T-helper 2 cell treated with Interferon-gamma antibody and Interleukin-4, amounts not matched to agents 5 μg/mL and 100 μg/mL, for 36 hours (primary cell): ENCODE data around the gene INHBB.

Experiments
- DNase-seq: peaks from one replicate; pipeline ENCODE4 v3.0.0; 2021; ENCODE audit warnings: low spot score
- H3K27ac Mint-ChIP-seq: one replicate; pipeline ENCODE4 v1.8.0; 2021; ENCODE audit warnings: mild to moderate bottlenecking, mixed read lengths
- H3K27me3 Mint-ChIP-seq: one replicate; pipeline ENCODE4 v1.8.0; 2021; ENCODE audit warnings: low read depth, mixed read lengths
- H3K36me3 Mint-ChIP-seq: one replicate; pipeline ENCODE4 v1.8.0; 2021; ENCODE audit warnings: low read depth, mixed read lengths
- H3K4me1 Mint-ChIP-seq: one replicate; pipeline ENCODE4 v1.8.0; 2021; ENCODE audit warnings: low read depth, mixed read lengths
- H3K4me3 Mint-ChIP-seq: one replicate; pipeline ENCODE4 v1.8.0; 2022; ENCODE audit warnings: mild to moderate bottlenecking, moderate library complexity, mixed read lengths
- H3K9me3 Mint-ChIP-seq: one replicate; pipeline ENCODE4 v1.8.0; 2021; ENCODE audit warnings: mixed read lengths

INHBB gene

DNA sequence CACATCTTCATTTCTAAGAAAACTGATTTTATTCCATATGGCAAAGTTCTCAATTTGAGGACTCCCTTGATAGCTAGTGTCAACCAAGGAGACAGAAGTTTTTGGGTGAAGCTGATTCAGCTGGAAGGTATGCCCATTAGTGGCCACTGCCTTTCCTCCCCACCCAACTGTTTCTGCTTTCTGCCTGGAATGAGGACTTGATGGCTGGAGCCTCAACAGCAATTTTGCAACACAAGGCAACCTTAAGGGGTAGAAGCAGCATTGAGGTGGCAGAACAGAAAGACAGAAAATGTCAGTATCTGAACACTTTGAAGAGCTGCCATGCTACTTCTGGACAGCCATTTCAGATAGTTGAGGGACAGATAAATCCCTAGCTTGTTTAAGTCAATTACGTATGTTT, 47.0 kb downstream of the INHBB start:
- no peaks in the 10 kb centered on the region for H3K9me3 Mint-ChIP-seq
- H3K27me3 Mint-ChIP-seq = no peaks in the 10 kb centered on the region
- H3K36me3 Mint-ChIP-seq = no peaks in the 10 kb centered on the region
- no peak for DNase-seq
- H3K27ac Mint-ChIP-seq = no peak overlapping the region
- H3K4me1 Mint-ChIP-seq = no peaks in the 10 kb centered on the region
- no peak overlapping the region for H3K4me3 Mint-ChIP-seq

DNA sequence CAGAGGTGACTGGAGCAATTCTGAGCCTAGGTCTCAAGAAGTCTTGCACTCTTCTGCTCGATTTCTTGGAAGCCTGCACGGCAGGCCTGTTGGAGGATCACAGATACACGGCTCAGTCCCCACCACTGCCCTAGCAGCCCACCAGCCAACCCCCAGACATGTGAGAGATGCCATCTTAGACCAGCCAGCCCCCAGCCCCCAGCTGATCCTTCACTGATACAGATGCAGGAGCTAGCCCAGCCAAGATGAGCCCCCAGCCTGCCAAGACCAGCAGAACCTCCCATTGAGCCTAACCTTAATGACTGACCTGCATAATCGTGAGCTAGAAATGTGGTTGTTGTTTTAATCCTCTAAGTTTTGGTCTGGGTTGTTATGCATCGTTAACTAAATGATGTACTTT, 47.5 kb downstream of the INHBB start:
- no peaks in the 10 kb centered on the region for H3K36me3 Mint-ChIP-seq
- H3K4me1 Mint-ChIP-seq = no peaks in the 10 kb centered on the region

DNA sequence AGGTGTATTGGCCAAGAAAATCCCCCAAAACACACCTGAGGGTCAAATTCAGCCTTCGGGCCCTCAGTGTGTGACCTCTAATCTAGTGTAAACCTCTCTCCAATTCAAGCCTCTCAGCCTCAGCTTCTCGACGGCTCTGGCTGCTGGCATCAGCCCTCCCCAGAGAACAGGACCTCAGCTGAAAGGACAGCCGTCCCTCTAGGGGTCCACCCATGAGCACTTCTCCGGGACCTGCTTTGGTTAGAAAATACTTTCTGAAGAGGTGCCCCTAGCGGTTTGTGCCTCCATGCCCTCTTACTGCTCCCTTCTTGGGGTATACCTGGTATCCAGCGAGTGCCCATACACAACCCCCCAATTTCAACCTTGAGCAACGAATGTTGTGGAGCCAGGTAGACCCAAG, 48.8 kb downstream of the INHBB start:
- Mint-ChIP-seq H3K9me3 (no peaks in the 10 kb centered on the region), H3K27ac (no peak overlapping the region), H3K27me3 (no peaks in the 10 kb centered on the region), H3K4me1 (no peaks in the 10 kb centered on the region), H3K4me3 (no peak overlapping the region), H3K36me3 (no peaks in the 10 kb centered on the region)
- no peak for DNase-seq

More for the DNA sequence above, 47.5 kb downstream of the INHBB start:
- no peaks in the 10 kb centered on the region for H3K9me3 Mint-ChIP-seq
- no peak for DNase-seq
- H3K4me3 Mint-ChIP-seq = no peak overlapping the region
- H3K27ac Mint-ChIP-seq = no peak overlapping the region
- no peaks in the 10 kb centered on the region for H3K27me3 Mint-ChIP-seq

DNA sequence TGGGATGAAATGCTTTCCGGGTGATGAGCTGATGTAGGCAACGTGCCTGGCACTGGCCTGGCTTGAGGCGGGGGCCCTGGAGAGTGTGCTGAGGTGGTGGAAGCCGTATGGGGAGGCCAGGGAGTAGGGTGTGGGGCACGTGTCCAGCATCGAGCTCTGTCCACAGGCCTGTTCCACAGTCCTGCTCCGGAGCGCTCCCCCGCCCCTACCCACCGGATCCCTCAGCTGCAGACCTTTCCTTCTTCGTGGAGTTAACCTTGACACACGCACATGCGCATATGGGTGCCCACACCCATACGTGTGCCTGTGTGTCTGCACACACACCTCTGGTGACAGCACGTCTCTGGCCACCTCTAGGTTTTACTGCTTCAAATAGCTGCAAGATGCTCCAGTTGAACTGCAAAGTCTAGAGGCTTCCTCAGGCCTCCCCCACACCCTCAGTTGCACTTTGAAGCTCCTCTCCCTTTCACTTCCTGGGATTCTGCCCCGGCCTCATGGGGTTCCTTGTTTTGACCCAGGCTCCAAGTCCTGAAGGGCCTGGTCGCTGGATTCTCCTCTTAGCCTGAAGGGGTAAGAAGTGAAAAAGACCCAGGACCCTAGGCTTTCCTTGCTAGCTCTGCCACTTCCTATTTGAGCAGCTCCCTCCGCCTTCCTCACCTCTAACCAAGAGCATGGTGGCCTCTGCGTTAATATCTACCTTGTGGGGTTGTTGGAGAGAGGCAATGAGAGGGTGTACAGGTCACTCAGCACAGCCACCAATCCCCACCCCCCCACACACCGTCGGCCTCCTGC, 49.5 kb downstream of the INHBB start:
- H3K36me3 Mint-ChIP-seq = no peaks in the 10 kb centered on the region
- H3K27me3 Mint-ChIP-seq = no peaks in the 10 kb centered on the region
- H3K9me3 Mint-ChIP-seq = no peaks in the 10 kb centered on the region
- no peak overlapping the region for H3K27ac Mint-ChIP-seq
- DNase-seq = no peak
- H3K4me1 Mint-ChIP-seq = no peaks in the 10 kb centered on the region
- H3K4me3 Mint-ChIP-seq = no peak overlapping the region

DNA sequence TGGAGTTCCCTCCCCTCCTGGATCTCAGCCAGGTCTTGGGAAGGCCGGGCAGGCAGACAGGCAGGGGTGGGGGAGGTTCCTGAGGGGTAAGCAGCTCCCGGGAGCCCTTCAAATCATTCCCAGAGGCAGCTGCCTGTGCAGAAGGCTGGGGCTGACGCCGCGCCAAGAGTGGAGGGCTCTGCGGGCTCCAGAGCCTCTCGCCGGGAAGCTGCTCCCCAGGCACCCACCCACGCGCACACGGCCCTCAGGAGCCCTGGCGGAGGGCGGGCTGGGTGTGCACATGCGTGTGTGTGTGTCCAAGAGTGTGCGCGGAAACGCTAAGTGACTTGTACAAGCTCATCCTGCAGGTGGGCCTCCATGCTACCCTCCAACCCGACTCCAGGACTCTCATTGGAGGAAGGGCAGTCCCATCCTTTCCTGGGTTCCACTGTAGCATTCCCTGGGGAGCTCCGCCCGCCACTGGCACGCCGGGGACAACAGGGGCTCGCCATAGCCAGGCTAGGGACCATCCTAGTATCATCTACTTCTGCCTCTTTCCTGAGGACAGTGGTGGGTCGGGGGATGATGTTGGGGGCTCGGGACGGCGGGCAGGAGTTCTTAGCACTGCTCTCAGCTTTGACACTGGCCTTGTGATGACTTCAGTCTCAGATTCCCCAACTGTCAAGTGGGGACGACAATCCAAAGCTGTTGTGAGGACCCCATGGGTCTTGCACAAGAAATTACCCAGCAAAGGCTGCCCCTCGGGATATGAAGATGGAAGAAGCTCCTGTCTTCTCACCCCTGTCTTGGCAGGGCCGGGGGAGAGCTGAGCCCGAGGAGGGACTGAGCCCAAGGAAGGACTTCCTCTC, 50.3 kb downstream of the INHBB start:
- no peak overlapping the region for H3K27ac Mint-ChIP-seq
- peaks cover 2% of the 10 kb centered on the region for H3K27me3 Mint-ChIP-seq
- no peak overlapping the region for H3K4me3 Mint-ChIP-seq
- DNase-seq = no peak
- H3K36me3 Mint-ChIP-seq = no peaks in the 10 kb centered on the region
- H3K4me1 Mint-ChIP-seq = no peaks in the 10 kb centered on the region
- no peaks in the 10 kb centered on the region for H3K9me3 Mint-ChIP-seq

DNA sequence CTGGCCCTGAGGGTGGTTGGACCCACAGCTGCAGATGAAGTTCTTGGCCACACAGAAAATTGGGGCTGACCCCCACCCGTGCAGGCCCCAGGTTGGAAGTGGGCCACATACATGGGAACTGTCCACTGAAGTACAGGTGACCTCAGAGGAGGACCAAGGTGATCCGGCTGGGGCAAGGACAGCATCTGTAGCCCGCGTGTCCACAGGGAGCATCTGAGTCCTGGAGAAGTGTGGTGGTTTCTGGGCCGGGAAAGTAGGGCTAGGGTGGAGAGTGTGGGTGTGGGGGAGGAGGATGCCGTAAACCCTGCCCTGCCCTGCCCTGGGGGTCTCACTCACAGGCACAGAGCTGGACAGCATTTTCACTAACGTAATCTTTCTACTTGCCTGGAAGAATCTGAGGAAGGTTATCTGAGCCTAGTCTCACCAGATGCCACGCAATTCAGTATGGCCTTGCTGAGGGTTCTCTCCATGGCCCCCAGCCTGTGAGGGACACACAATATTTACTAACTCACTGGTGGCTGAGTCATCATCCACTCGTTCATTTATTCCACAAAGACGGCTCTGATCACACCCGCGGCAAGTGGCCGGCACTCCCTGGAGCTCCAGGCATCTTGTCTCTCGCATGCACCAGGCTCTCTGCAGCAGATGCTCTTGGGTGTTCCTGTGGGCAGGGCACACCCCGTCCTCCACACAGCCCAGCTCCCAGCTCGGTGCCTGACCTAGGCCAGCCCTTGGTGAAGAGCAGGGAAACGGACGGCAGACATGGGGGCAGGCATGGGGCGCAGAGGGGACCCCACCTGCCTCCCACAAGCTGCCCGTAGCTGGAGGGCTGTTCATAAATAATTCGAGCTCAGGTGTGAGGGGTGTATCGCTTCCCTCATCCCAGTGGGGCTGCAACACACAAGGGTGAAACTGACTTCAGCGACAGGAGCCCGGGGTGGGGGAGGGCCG, 51.2 kb downstream of the INHBB start:
- H3K4me3 Mint-ChIP-seq = no peak overlapping the region
- H3K27ac Mint-ChIP-seq = no peak overlapping the region
- H3K4me1 Mint-ChIP-seq = no peaks in the 10 kb centered on the region
- peaks cover 2% of the 10 kb centered on the region for H3K27me3 Mint-ChIP-seq
- H3K36me3 Mint-ChIP-seq = no peaks in the 10 kb centered on the region
- DNase-seq = no peak
- H3K9me3 Mint-ChIP-seq = no peaks in the 10 kb centered on the region

DNA sequence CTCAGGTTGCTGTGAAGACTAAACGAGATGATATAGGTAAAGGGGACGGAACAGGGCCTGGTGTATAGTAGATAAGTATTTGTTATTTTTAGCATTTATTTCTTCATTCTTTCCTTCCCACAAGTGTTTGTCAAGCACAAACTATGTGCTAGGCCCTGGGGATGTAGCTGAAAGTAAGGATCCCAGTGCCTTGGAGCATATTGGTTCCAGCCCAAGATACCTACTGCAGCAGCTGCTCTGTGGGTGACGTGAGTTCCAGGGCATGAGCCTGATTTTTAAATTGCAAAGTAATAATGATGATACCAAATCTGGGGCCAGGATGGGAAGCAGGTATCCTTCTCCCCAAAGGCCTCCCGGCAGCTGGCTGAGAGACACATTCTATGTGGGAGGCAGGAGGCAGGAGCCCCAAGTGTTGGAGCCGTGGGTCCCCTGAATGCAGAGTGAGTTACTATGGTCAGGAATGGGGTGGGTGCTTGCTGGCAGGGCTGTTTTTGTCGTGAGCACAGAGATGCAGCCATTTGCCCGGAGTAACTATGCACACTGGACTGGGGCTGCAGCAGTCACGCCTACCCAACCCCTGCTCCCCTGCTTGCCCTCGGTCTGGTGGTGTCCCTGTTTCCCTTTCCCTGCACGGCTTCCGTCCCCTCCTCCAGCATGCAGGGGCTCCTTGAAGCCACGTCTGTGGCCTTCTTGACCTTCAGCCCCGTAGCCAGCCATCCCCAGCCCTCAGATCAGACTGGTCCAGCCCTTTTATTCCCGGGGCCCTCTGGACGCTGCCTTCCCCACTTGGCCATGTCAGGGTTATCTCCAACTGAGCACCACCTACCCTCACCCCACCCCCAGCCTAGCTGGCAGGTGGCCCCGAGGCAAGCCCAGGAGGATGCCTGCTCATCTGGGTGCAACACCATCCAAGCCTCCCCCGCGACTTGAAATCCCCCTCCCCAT, 52.4 kb downstream of the INHBB start:
- Mint-ChIP-seq H3K27me3 (peaks cover 2% of the 10 kb centered on the region), H3K27ac (no peak overlapping the region), H3K4me3 (no peak overlapping the region), H3K36me3 (no peaks in the 10 kb centered on the region), H3K4me1 (no peaks in the 10 kb centered on the region), H3K9me3 (no peaks in the 10 kb centered on the region)
- no peak for DNase-seq

DNA sequence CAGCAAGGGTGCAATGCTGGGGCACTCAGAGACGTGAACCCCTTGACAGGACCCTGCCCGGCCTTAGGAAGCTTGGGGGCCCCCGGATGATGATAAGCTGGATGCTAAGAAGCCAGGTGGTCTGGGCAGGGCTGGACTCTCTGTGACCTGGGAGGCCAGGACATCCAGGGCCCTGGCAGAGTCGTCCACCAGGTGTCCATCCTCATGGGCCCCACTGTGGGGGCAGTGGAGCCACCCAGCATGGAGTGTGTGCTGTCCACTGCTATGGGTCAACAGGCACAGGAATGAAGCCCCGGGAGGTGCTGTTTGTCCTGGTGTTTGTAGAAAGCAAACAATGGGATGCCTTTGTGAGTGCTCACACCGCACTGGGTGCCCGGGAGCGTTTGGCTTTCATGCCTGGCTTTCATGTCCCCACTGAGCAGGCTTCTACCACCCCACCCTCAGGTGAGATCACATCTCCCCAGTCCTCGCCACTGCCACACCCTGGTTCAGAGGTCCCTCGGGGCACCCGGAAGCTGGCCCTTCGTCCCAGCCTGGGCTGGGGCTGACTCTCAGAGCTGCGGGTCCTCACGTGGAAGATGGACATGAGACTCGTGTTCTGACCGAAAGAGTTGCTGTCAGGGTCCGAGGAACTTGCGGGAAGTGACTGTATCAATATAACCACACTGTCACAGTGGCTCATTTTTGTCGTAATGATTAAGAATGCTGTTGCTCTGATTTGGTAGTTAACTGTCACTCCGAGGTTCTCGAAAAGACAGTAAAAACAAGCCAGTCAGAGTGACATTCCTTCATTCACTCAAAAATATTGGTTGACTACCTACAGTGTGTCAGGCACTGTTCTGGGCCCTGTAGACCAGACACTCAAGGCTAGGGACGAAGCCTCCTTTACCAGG, 53.3 kb downstream of the INHBB start:
- Mint-ChIP-seq H3K9me3 (no peaks in the 10 kb centered on the region), H3K4me1 (no peaks in the 10 kb centered on the region), H3K36me3 (no peaks in the 10 kb centered on the region), H3K27me3 (peaks cover 2% of the 10 kb centered on the region), H3K27ac (no peak overlapping the region), H3K4me3 (no peak overlapping the region)
- no peak for DNase-seq

DNA sequence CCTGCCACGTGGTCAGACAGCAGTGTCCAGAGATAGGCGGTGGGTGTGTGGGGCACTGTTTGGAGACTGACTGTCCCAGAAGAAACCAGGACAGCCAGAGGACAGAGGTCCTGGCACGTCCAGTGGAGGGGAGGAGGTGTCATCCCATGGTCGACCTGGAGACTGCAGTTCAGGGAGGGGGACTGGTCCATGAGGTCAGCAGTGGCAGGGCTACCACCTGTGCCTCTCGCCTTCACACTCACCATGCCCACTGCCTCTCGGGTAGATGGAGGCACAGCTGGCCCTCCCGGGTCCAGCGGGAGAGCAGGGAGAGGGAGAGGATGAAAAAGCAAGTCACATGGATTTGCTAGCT, 53.9 kb downstream of the INHBB start:
- no peaks in the 10 kb centered on the region for H3K36me3 Mint-ChIP-seq
- H3K4me3 Mint-ChIP-seq = no peak overlapping the region
- no peak overlapping the region for H3K27ac Mint-ChIP-seq
- no peaks in the 10 kb centered on the region for H3K4me1 Mint-ChIP-seq
- H3K27me3 Mint-ChIP-seq = peaks cover 2% of the 10 kb centered on the region
- DNase-seq = no peak
- no peaks in the 10 kb centered on the region for H3K9me3 Mint-ChIP-seq

DNA sequence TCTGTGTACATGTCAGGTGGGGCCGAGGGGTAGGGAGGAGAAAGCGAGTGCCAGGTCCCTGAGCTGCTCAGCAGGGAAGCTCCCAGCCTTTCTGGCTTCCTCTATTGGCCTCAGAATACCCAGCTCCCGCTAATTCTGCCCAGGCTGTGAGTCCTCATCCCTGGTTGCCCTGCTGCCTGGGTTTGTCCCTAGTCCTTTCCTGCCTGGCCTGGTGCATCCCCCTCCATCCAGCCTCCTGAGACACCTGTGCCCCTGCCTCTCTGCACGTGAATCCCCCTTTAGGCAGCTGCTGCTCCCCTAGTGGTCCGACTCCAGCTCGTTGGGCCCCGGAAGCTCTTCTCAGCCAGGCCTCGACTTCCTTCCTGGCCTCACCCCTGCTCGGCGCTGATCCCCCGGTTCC, 54.6 kb downstream of the INHBB start:
- H3K9me3 Mint-ChIP-seq = no peaks in the 10 kb centered on the region
- no peak overlapping the region for H3K27ac Mint-ChIP-seq
- peaks cover 2% of the 10 kb centered on the region for H3K27me3 Mint-ChIP-seq
- H3K4me3 Mint-ChIP-seq = no peak overlapping the region
- no peaks in the 10 kb centered on the region for H3K4me1 Mint-ChIP-seq
- no peaks in the 10 kb centered on the region for H3K36me3 Mint-ChIP-seq
- no peak for DNase-seq
